HG02610 (cell line): ENCODE data around the gene ZNF277.

ENCODE experiments used
- ATAC-seq: cut with Tn5 transposase; IDR thresholded peaks from one replicate; pipeline ENCODE4 v1.9.1; 2021; ENCODE audit warnings: mild to moderate bottlenecking, moderate library complexity; ENCODE audit not compliant: unreplicated experiment

Gene ZNF277

GRCh38 chr7:112183266-112183665, 23.2 kb upstream of the ZNF277 start:
- no peak for ATAC-seq

- ATAC-seq: no peak
These were observed 22.0 kb upstream of the ZNF277 start for GRCh38 chr7:112184455-112184854.

DNA sequence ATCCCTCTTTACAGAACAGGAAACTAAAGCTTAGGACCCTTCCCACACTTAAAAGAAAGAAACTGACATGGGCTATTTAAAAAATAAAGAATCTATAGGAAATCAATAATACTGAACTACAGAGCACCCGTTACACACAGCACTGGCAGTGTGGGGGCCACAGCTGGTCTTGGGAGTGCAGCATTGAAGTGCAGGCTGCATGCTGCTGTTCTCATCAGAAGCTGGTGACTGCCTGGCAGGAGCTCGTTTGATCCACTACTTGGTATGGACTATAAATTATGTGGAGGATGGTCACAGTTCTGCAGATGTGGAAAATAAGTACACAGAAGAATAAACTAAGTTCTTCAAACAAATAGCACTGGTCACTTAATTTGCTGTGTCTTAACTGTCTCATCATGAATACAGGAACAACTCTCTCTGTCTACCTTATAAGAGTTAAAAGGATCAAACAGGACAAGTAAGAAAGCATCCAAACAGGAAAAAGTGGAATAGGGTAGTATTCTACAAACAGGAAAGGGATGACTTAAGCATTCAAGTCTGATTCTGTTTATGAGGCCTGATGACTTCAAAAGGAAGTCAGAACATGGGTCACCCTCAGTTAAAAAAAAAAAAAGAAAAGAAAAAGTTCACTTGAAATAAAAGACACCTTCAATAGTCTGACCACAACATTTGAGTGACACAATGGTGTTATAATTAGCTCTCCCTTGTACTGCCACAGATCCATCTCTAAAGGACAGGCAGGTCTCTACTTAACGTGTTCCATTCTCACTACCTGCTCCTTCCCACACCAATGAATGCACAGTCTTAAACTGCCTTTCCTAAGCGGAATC, 21.3 kb upstream of the ZNF277 start:
- ATAC-seq: no peak

DNA sequence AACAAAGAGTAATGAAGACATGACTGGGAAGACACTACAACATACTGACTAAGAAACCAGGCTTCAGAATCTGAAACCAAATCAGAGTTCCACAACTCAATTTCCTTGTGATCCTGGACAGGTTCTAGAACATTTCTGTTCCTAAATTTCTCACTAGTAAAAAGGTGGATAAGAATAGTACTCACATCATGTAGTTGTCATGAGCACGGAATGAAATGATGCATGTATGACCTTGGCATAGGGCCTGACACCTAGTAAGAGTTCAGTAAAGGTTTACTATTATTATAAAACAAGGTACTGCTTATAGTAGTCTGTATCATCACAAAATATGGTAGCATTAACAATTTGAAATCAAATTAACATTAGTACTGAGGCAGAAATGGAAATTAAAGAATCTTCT, 20.2 kb upstream of the ZNF277 start:
- ATAC-seq: no peak

- no peak for ATAC-seq
These were observed 18.2 kb upstream of the ZNF277 start for GRCh38 chr7:112188257-112188656.

GRCh38 chr7:112189691-112190090, 16.8 kb upstream of the ZNF277 start:
- no peak for ATAC-seq

DNA sequence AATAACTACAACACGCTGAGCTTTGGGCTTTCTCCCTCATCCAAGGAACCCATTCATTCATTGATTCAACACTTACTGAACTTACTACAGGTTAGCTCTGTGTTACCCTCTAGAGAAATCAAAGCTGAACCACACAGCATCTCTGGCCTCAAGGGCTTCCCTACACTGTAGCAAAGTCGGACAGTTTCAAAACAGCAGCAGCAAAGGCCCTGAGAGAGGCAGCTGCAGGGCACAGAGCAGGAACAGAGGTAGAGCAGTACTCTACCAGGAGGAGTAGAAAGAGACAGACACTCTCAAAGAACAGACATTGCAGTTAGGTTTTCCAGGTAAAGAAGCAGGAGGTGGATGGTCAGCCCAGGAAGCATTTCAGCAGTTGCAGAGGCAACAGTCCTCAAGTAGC, 16.4 kb upstream of the ZNF277 start:
- ATAC-seq: no peak

DNA sequence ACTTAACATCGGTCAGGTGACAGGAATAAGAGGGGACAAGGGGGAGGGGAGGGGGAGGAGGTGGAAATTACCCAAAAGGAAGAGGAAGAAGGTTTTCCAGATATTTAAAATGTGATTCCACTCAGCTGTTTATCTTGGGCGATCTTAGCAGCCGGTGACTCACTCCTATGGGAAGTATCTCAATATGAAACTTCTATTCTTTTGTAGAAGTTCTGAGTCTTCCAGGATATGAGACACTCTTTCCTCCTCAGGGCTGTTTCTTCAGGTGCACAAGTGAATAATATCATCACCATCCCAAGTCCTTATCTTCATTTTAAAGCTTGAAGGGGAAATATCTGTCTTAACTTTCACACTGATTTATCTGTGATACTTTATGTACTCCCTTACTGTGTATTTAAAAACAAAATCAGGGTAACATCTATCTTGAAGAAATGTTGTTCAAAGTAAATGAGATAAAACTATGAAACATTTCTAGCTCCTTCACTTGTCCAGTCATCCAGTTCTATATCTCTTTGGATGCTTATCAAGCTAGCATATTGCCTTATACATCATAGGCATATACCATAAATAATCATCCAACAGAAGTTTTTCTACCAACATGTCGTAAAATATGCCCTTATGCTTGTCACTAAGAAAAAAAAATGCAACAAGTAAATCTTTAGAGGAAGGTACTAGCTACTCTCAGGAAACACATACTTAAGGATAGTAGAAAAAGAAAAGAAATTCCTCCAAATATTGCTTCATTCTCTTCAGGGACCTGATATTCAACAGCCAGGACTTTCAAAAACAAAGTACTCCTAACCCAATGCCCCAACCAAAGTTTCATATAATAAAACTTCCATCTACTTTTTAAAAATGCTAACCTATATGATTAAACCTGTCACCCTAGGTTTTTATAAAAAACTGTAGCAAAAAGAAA, 14.0 kb upstream of the ZNF277 start:
- no peak for ATAC-seq

- no peak for ATAC-seq
These were observed 12.5 kb upstream of the ZNF277 start for GRCh38 chr7:112193915-112194502.

DNA sequence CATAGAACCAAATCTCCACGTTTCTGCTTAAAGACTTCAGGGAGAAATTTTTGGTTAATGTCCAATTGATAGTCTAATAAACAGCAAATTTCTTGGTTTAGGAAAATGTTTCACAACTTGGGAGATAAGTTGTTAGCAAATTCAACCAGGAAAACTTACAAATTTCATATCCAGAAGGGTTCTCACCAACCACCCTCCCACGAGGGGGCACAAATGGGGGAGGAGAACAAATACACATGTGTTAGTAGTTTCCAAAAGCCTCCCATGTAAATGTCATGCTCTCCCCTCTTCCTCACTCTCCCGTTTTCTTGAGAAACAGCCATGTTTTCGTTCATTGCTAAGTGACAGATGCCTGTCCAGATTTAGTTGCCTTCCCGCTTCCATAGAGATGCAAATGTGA, 10.8 kb upstream of the ZNF277 start:
- ATAC-seq: no peak

DNA sequence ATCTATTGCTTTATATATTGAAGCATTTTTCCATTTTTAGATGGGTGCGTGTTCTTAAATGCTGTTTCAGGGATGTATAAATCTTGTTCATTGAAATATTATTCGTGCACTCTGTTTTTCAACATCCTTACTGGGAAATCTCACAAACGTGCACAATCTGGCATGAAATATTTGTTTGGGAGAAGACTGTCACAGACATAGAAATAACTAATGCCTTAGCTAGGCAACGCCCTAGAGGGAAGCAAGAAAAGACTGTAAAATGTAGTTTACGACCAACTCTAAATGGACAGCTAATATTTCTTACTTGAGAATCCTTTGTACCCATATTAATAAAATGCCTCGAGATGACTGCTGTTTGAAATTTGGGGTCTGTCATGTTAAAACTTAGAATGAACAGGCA, 9.2 kb upstream of the ZNF277 start:
- ATAC-seq: no peak

GRCh38 chr7:112199035-112199655, 7.3 kb upstream of the ZNF277 start:
- no peak for ATAC-seq

GRCh38 chr7:112199672-112200071, 6.8 kb upstream of the ZNF277 start:
- ATAC-seq: no peak

DNA sequence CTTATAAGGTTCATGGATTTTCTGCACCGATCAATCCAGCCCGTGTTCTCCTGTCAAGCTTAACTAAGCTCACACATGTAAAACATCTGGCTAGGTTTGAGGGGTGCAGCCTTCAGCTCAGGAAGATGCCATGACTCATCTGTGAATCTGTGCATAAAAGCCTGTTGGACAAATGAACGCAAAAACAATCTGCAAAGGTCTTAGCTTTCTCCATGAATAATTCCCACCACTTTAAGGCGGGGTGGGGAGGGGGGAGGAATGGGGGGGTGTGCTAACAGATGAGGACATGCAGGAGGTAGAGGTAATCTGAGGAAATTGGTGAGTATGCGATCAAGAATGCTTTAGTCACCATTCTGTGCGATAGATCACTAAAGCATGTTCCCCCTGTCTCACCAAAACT, 5.1 kb upstream of the ZNF277 start:
- ATAC-seq: no peak

DNA sequence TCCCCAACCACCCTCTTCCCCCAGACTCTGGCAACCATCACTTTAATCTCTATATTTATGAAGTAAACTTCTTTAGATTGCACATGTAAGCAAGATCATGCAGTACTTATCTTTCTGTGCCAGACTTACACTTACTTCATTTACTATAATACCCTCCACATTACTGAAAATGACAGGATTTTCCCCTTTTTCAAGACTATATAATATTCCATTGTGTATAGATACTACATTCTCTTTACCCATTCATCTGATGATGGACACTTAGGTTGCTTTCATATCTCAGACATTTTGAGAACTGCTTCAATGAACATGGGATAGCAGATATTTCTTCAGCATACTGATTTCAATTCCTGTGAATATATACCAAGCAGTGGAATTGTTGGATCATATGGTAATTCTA, 4.7 kb upstream of the ZNF277 start:
- ATAC-seq: no peak

GRCh38 chr7:112202816-112203215, 3.7 kb upstream of the ZNF277 start:
- ATAC-seq: no peak

DNA sequence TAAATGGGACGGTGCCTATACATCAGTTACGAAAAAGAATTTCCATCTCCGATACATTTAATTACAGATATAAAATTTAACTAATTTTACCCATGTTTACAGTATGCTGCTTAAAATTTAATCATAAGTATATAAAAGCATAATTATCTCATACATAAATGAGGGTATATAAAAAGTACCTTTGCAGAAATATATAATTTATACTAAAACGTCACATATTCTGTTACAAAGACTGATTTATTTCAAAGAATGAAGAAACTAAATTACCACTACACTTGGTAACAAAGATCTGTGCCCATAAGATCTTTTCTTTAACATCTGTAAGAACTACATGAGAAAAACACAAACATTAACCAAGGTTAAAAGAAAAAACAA, 3.1 kb upstream of the ZNF277 start:
- no peak for ATAC-seq

- ATAC-seq: no peak
These were observed 1.8 kb upstream of the ZNF277 start for GRCh38 chr7:112204499-112205342.

DNA sequence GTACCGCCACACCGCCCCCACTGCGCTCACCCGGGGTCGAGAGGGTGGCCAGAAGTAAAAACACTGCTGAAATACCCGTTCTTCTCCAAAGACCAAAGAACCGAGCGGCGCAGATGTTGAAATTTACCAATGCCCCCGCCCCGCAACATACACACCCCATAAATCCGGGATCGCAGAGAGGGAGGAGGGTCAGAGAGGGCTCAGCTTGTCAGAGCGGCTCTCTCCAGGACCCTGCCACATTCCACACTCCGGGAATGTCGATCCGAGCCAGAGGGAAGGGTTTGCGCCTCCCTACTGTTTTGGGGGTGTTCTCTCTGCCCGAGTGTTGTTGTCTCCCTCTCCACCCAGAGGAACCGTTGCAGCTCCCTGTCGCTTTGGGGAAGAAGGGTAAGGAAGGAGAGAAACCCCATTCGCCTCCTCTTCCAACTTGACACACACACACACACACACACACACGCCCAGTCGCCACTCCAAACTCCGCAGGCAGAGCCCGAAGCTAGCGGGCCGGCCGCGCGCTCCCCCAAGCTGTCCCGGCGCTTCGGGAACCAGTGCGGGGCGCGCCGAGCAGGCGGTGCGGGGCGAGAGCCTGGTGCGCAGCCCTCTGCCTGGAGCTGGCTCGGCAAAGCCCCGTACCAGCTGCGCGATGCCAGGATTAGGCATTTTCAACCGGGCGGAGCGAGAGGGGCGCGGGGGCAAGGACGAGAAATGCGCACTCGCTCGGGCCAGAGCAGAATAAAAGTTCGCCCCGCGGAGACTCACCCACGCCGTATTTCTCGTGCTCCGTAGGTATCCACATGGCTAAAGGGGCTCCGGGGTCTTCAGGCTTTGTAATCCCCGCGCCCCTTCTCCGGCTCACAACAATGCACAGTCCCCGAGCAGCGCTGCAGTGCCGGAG, 905 bp upstream of the ZNF277 start:
- peak; percentile 1 for ATAC-seq
